Stimulated activated CD8-positive, alpha-beta memory T cell treated with anti-CD3 and anti-CD28 coated beads, Interleukin-12 subunit alpha, Interleukin-12 subunit beta, amount 100 ng/mL, for 24 hours (primary cell): ENCODE measurements around the gene ASCC3.
"Not testable (repeated sequence)": the region's sequence is repeated elsewhere in the genome, so short reads cannot be mapped to it uniquely, and the experiment has no call there.

Experiments used
- DNase-seq: peaks from one replicate; pipeline ENCODE4 v3.0.0-alpha.2; 2020; ENCODE audit errors: extremely low read depth

ASCC3 gene

DNA sequence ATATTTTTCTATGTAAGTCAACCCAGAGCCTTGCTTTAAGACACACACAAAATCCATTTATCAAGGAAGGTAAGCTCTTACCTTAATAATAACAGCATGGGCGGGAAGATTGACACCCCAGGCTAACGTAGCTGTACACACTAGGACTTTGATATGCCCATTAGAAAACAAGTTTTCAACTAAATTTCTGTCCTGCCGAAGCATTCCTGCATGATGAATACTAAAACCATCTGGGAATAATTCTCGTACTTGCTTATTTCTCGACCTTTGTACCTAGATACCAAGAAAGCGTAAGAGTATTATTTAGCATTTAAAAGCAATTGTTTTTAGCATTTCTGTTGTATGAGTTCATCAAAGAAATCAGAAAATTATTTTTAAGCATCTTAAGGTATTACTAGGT, 218.9 kb downstream of the ASCC3 start:
- no peak for DNase-seq

DNA sequence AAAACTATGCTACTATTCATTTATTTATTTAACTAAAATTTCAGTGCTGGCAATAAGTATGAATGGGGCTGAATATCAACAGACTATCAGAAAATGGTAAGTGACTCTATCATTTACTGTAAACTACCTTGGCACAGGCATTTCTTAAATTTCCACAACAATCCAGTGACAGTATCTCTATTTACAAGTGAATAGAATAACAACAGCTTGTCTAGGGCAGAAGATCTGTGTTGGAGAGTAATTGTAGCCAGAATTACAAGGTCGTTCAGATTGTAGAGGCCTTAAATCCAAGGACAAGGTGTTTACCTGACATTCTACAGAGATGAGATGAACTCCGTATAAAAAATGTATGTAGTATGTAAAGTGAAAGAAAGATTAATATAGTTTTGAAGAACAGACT, 222.6 kb downstream of the ASCC3 start:
- DNase-seq = no peak

DNA sequence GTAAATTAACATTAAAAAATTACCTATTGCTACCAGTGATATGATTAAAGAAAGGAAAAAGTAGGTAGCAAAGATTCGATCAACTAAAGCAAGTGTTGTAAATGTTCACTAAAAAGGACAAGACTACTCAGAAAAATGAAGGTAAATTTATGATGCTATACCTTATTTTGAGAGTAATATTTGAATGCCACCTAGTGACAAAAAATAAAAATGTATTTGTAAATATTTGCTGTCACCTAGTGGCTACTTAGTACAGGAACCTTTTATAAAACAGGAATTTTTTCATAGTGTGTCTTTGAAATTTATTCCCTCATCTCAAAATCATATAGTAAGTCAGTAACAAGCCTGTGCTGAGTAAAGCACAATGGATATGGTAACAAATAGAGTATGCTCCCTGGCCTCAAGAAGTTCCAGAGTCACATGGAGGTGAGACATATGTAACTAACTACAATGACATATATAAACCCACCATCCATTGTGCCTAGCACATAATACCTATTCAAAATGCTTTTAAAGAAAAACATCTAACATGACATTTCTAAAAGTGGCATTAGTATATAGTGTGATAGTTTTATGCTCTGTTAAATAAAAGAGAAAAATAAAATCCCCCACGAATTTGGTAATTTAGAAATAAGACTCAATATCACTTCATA, 223.3 kb downstream of the ASCC3 start:
- DNase-seq = no peak

DNA sequence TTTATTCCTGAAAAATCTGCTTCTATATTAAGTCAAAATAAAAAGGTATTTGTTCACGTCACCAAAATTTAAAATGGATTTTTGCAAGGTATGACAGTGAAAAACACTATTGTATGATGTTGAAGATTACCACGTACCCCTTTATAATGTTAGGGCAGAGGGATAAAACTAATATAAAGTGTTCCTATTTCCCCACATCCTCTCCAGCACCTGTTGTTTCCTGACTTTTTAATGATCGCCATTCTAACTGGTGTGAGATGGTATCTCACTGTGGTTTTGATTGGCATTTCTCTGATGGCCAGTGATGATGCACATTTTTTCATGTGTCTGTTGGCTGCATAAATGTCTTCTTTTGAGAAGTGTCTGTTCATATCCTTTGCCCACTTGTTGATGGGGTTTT, 240.0 kb downstream of the ASCC3 start:
- DNase-seq = not testable (repeated sequence)

DNA sequence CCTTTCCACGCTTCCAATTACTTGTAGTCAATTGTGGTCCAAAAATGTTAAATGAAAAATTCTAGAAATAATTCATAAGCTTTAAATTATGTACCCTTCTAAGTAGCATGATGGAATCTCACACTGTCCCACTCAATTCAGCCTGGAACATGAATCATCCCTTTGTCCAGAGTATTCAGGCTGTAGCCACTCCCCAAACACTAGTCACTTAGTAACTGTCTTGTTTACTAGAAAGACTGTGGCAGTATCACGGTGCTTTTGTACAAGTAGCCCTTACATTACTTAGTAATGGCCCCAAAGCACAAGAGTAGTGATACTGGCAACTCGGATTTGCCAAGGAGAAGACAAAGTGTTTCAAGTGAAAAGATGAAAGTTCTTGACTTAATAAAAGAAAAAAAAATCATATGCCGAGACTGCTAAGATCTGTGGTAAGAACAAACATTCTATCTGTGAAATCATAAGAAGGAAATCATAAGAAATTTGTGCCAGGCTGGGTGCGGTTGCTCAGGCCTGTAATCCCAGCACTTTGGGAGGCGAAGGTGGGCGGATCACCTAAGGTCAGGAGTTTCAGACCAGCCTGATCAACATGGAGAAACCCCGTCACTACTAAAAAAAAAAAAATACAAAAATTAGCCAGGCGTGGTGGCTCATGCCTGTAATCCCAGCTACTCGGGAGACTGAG, 247.9 kb downstream of the ASCC3 start:
- DNase-seq = no peak

DNA sequence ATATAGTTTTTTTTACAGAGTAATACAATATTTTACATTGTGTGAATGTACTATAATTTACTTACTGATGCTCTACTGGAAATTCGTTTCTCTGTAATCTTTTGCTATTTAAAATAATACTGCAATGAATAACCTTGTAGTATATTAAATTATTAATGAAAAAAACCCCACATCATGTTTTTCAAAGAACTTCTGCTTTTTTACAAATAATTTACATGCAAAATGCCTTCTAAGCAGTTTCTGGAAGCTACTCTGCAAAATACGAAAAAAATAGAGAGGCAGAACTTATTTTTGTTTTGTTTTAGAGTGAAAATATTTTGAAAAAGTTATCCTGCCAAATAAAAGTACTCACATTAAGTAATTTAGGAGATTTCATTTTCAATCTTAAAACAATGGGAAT, 250.6 kb downstream of the ASCC3 start:
- DNase-seq = no peak

DNA sequence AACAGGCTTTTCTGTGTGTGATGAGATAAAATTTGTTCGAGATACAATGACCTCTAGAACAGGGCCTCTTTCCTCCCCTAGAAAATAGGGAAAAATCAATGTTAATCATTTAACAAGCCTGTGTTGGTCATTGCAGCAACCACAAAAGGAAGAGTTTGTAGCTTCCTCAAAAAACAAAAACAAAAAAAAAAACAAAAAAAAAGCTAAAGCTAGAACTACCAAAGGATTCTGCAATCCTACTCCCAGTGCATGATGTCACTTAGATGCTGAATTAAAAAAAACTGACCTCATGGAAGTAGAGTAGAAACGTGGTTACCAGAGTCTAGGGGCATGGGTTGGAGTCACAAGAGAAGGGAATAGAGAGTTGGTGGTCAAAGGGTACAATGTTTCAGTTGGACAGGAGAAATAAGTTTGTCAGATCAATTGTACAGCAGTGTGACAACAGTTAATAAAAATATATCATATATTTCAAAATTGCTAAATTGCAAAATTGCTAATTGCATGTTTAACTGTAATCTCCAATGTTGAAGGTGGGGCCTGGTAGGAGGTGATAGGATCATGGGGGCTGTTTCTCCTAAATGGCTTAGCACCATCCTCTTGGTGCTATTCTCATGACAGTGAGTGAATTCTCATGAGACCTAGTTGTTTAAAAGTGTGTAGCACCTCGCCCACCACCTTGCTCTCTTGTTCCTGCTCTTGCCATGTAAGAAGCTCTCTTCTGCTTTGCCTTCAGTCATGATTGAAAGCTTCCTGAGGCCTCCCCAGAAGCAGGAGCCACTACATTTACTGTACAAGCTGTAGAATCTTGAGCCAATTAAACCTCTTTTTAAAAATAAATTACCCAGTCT, 253.0 kb downstream of the ASCC3 start:
- DNase-seq = no peak

DNA sequence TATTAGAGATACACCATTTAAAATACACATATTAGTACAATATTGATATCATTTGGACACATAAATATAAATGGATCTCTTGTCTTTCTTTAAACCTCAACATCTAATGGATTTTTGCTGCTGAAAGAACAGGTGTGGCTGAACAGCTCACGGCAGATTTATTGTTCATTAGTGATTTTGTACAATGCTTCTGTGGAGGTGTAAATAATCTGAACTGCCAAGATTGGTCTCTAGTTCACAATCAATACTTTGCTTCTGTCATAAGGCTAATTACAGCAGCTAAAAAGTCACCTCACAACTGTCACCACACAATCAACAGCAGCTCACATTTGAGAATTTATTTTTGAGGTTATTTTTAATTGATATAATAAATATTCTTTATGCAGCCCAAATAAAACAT, 254.4 kb downstream of the ASCC3 start:
- no peak for DNase-seq

DNA sequence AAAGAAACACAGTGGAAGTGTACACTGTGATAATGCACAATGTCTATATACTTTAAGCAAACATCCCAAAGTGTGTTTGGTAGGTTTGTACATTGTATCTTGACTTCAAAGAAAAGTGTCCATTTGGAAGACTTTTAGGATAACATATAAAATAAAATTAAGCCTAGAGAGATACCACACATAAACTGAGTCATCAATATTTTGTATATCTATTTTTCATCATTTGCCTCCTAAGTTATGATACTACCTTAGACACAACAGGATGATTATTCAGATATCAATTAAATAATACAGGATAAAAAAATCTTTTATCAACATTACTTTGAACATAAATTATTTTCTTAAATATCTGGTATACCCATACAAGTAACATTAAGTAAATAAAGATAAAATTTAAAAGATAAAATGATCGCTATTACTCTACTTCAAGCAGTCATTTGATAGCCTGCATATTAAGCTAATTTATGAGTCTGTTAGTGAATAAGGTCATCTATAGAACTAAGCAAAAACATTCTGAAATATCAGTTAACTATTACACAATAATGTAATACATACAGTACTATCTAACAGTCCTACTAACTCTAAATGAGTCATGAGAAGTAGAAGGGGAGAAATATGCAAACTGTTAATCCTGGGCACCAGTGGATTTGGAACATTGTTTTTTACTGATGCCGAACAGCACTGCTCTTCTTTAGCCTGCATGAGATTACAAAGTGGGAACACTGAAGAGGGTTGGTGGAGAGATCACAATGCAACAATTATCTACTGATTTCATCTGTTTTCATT, 258.0 kb downstream of the ASCC3 start:
- no peak for DNase-seq

DNA sequence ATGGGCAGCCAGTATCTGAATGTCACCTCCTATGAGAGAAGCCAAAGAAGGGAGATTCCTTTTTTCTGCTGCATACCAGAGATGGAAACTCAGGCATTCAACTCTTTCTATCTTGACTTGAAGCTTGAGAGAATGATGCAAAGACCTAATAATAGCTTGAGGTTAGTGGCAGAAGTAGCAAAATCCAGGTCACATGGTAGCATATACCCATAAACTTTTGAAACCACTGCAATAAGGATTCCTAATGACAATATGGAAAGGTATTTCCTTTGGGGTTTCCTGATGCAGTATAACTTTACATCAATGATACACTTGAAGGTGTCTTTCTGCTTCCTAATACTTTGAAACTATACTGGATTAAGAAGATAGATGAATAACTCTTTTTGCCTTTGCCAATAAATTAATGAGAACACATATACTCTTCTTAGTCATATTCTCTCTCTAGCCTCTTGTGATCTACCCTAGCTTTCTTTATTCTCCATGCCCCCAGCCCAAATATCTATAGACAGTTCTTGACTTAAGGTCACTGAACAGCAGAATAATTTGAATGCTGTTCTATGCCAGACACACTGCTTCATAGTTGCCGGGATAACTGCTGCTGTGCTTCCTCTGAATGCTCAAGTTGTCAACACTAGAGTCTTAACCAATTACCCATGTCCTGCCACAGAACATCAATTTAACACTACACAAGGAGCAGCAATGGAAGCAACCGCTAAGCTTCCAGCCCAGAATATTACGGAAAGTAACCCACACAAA, 260.9 kb downstream of the ASCC3 start:
- DNase-seq = no peak

DNA sequence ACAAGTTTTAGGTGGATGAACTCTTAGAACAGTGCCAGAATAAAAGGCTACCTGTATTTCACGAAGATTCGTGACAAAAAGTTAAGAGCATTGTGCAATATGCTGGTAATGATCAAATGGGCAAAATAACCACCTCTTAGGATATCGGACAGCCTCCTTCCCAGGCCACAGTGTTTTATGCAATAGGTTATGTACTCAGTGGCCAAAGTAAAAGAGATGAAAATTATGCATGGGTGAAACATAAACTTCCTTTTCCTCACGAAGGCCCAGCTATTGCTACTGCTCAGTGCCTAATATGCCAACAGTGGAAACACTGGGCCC, 262.8 kb downstream of the ASCC3 start:
- no peak for DNase-seq

DNA sequence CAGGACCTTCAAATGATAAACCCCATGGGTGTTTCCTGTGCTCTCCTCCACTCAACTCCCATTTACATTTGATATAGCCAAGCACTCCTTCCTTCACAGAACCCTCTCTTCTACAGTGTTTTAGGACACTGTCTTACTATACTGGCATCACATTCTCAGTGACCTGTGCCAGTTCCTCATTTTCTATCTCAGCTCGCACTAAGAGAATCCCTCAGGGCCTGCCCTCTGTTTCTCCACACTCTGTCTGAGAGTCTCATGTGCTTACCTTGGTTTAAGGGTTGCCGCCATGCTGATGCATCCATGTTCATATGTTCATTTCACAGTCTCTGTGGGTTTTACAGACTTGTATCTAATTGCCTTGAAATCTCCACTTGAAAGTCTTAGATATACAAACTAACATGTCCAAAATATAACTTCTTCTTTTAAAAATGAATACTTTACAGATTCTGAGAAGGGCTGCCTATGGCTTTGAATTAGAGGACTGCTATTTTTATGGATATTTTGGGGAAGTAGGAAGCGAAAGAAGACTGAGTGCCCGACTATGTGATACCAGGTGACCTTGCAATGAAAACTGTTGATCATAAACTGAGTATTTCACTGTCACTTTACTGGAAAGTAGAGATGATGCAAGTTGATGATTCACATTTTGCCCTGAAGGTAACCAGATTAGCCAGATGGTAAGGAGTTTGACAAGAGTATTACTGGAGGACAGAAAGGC, 263.3 kb downstream of the ASCC3 start:
- DNase-seq = no peak

DNA sequence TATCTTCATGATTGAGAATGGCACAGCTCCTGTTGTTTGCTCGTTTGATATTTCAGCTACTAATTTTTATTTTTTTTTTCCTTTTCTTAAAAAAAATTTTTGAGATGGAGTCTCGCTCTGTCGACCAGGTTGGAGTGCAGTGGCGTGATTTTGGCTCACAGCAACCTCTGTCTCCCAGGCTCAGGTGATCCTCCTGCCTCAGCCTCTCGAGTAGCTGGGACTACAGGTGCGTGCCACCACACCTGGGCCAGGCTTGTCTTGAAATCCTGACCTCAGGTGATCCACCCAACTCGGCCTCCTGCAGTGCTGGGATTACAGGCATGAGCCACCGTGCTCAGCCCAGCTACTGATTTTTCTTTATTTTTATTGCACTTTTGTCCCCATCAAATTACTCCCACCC, 266.2 kb downstream of the ASCC3 start:
- no peak for DNase-seq

DNA sequence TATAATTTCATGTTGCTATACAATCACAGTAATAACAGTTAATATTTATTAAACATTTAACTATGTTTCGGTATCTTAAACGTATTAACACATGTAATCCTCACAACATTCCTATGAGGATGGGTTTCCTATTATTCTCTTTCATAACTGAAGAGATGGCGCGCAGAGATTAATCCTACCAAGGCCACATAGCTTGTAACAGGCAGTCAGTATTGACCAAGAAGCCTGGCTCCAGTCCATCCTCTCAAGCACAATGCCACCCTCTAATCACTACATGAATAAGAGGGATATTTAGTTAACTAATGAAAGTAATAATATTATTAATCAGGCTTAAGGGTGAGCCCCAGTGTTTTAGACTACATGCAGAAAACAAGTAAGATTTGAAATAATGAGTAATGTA, 266.7 kb downstream of the ASCC3 start:
- DNase-seq = no peak

DNA sequence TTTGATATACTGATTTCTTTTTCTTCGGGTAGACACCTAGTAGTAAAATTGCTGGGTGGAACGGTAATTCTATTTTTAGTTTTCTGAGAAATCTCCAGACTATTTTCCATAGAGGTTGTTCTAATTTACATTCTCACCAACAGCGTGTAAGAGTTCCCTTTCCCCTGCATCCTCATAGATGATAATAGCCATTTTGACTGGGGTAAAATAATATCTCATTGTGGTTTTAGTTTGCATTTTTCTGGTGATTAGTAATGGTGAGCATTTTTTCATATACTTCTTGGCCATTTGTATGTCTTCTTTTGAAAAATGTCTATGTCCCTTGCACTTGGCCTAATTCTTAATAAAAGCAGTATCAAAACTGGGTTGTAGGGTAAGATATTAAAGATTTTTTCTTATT, 267.5 kb downstream of the ASCC3 start:
- DNase-seq = no peak

DNA sequence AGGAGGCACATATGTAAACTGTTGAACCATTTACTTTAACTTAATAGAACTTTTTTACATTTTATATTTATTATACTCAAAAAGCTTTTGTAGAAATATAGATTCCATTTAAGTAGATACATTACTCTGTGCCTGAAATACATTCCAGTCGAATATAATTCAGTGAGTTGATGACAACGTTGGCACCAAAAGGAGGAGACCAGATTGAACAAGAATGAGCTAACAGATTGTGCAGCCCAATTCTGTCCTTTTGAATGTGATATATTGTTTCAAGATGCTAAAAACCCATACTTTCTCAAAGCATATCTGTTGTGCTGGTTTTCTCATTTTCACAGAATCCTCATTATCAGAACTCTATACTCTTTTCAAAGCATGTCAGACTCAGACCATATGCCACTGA, 269.0 kb downstream of the ASCC3 start:
- DNase-seq = no peak

DNA sequence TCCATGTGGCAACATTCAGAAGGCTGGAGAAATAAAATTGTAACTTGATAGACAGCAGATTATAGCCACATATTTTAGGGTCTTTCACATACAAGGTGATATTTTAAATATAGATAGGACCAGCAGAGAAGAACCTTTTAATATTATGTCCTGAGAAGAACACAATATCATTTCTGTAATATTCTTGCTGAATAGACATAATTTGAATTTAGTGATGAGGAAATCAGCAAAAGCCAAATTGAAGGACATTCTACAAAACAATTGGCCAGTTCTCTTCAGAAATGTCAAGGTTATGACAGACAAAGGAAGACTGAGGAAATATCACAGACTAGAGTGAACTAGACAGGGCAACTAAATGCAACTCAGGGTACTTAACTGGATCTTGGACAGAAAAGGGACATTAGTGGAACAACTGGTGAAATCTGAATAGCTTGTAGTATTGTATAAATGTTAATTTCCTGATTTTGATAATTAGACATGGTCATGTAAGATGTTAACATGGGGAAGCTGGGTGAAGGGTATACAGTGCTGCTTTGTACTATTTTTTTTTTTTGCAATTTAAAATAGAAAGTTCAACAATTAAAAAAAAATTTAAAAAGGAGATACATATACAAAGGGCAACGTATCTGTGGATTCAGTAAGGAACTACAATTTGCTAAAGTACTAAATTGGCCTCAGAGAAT, 281.9 kb downstream of the ASCC3 start:
- DNase-seq = no peak

DNA sequence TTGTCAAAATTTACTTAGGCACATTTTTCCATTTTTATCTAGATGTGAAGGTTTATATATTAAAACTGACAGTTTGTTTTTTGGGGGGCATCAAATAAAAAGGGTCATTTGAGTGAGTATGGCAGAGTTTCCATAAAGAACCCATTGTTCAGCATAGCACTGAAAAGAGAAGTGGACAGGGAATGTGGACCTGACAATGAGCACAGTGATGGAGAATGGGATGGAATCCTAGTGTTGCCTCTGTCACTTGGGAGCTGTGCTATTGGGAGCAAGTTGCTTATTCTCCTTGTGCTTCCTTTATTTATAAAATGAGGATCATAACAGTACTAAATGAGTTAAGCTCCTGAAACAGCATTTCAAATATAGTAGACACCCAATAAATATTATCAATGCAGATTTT, 285.7 kb downstream of the ASCC3 start:
- DNase-seq = no peak

DNA sequence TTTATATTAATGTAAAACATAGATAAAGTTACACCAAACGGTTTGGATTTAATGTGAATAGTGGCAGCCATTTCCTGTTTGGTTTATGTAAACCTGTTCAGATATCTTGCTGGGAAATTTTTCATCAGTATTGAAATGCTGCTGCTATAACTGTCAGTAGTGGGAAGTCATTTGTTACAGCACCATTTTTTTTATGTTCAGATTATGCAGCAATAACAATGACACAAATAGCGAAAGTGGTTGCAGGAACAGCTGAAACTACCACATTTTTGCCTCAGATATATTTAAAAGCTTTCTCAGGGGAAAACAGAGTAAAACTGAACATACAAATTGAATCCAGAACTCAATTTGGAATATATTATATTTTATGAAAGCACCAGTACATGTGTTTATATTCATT, 287.6 kb downstream of the ASCC3 start:
- DNase-seq = no peak

DNA sequence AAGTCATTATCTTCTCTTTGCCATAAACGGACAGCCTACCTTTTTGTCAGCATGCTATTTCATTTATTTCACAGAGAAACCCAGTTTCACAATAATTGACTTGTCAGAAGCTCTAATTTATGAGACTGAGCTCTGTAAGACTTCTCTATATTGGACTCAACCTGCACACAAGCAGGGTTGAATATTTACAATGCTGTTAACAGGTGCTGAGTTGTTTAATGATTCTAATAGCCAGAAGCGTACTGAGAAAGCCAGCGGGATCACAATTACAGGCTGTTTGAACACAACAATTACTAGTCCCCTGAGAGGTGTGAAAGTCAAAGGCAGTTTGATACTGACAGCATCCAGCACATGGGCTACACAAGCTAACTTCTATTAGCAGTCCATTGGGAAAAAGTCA, 288.2 kb downstream of the ASCC3 start:
- no peak for DNase-seq
